IMR-90 (cell line): ENCODE results near the gene KLHL13. TPM values are rescaled to one million over a fixed set of nuclear protein-coding genes. Genes with fewer than 3 reads are reported as not detected.

ENCODE experiments used
- ATAC-seq: fragments of 200-7000 bp; cut with Tn5 transposase; 2 replicates; pipeline ENCODE4 v1.9.1; 2020; ENCODE audit warnings: low read depth, mild to moderate bottlenecking, moderate library complexity
- BruUV-seq: library from RNA; stranded (reverse); fragments of 400-500 nt; replicated peaks from 2 replicates; lab custom pipeline; 2021; lab: Mats Ljungman, UMichigan
- CTCF ChIA-PET: fragments of 300-600 bp; formaldehyde crosslinking; extraction: SDS; loops from one replicate; lab custom pipeline; 2021; ENCODE audit warnings: antibody characterized with exemption; lab: Yijun Ruan, JAX
- POLR2A ChIA-PET: fragments of 300-600 bp; sonication (Branson Sonifier 250); formaldehyde crosslinking; loops from one replicate; lab custom pipeline; 2022; ENCODE audit warnings: antibody characterized with exemption; ENCODE audit not compliant: unreplicated experiment; lab: Charles Lee
- DNase-seq: peaks from one replicate; pipeline ENCODE4 v3.0.0; 2013
- H2AFZ ChIP-seq: replicated peaks from 2 replicates; pipeline ENCODE3; 2013; ENCODE audit warnings: low read length, mild to moderate bottlenecking; ENCODE audit not compliant: poor library complexity
- H2AK5ac ChIP-seq: 2 replicates; pipeline ENCODE4 v1.6.1; 2013; ENCODE audit warnings: low read depth, low read length, inconsistent platforms
- H2AK9ac ChIP-seq: replicated peaks from 2 replicates; pipeline ENCODE3; 2013; ENCODE audit warnings: mild to moderate bottlenecking, low read depth, low read length, moderate library complexity; ENCODE audit not compliant: poor library complexity
- H2BK120ac ChIP-seq: 2 replicates; pipeline ENCODE4 v1.6.1; 2013; ENCODE audit warnings: low read depth, low read length, inconsistent platforms
- H2BK15ac ChIP-seq: 3 replicates; pipeline ENCODE4 v1.6.1; 2013; ENCODE audit warnings: low read depth, low read length, inconsistent platforms
- H2BK20ac ChIP-seq: 2 replicates; pipeline ENCODE4 v1.6.1; 2013; ENCODE audit warnings: low read depth, mild to moderate bottlenecking, inconsistent platforms, low read length, moderate library complexity
- H2BK5ac ChIP-seq: 2 replicates; pipeline ENCODE4 v1.6.1; 2013; ENCODE audit warnings: mild to moderate bottlenecking, low read depth, low read length, inconsistent platforms; ENCODE audit not compliant: poor library complexity, severe bottlenecking
- H3K14ac ChIP-seq: replicated peaks from 2 replicates; pipeline ENCODE4 v1.6.1; 2013; ENCODE audit warnings: low read depth, low read length, inconsistent platforms
- H3K18ac ChIP-seq: 2 replicates; pipeline ENCODE4 v1.6.1; 2013; ENCODE audit warnings: low read depth, low read length, control low read depth
- H3K23ac ChIP-seq: 2 replicates; pipeline ENCODE4 v1.6.1; 2013; ENCODE audit warnings: low read depth, low read length, inconsistent platforms
- H3K27ac ChIP-seq: 2 replicates; pipeline ENCODE4 v1.5.1; 2013; ENCODE audit warnings: mild to moderate bottlenecking, control low read depth, low read length; ENCODE audit not compliant: insufficient read depth
- H3K27me3 ChIP-seq: 2 replicates; pipeline ENCODE4 v1.6.1; 2013; ENCODE audit warnings: low read length; ENCODE audit not compliant: control insufficient read depth, insufficient read depth
- H3K36me3 ChIP-seq: 2 replicates; pipeline ENCODE4 v1.6.1; 2013; ENCODE audit warnings: low read length, mixed read lengths; ENCODE audit not compliant: control insufficient read depth, insufficient read depth
- H3K4ac ChIP-seq: 2 replicates; pipeline ENCODE4 v1.6.1; 2013; ENCODE audit warnings: low read depth, low read length, inconsistent platforms
- H3K4me1 ChIP-seq: 2 replicates; pipeline ENCODE4 v1.6.1; 2013; ENCODE audit warnings: low read length, mixed read lengths; ENCODE audit not compliant: control insufficient read depth, insufficient read depth
- H3K4me2 ChIP-seq: 2 replicates; pipeline ENCODE4 v1.6.1; 2013; ENCODE audit warnings: low read depth, mild to moderate bottlenecking, control low read depth, low read length, moderate library complexity
- H3K4me3 ChIP-seq: 2 replicates; pipeline ENCODE4 v1.5.1; 2013; ENCODE audit warnings: low read depth, mild to moderate bottlenecking, control low read depth, low read length, moderate library complexity; ENCODE audit not compliant: insufficient read depth
- H3K56ac ChIP-seq: 2 replicates; pipeline ENCODE4 v1.6.1; 2013; ENCODE audit warnings: low read length, inconsistent platforms; ENCODE audit not compliant: insufficient read depth; ENCODE audit errors: extremely low read depth
- H3K79me1 ChIP-seq, 2 experiments: 2 replicates each; pipeline ENCODE4 v1.6.1; 2013; ENCODE audit warnings: low read length in 2 of 2, inconsistent platforms in 1 of 2, low read depth in 1 of 2
- H3K9ac ChIP-seq: 2 replicates; pipeline ENCODE4 v1.6.1; 2013; ENCODE audit warnings: low read depth, low read length, control low read depth
- H3K9me1 ChIP-seq: 2 replicates; pipeline ENCODE4 v1.6.1; 2013; ENCODE audit warnings: low read length, inconsistent platforms; ENCODE audit not compliant: insufficient read depth
- H3K9me3 ChIP-seq: 2 replicates; pipeline ENCODE4 v1.6.1; 2013; ENCODE audit warnings: low read length; ENCODE audit not compliant: control insufficient read depth, insufficient read depth
- H4K20me1 ChIP-seq: 2 replicates; pipeline ENCODE4 v1.6.1; 2013; ENCODE audit warnings: low read length, inconsistent platforms; ENCODE audit not compliant: insufficient read depth
- H4K5ac ChIP-seq: 2 replicates; pipeline ENCODE4 v1.6.1; 2013; ENCODE audit warnings: mild to moderate bottlenecking, low read depth, low read length, control low read depth
- H4K8ac ChIP-seq, 2 experiments: 2 replicates each; pipeline ENCODE4 v1.6.1; 2013; ENCODE audit warnings: low read depth in 2 of 2, low read length in 2 of 2, control low read depth in 1 of 2, inconsistent platforms in 1 of 2
- H4K91ac ChIP-seq: 2 replicates; pipeline ENCODE4 v1.6.1; 2013; ENCODE audit warnings: low read depth, low read length, inconsistent platforms; ENCODE audit not compliant: insufficient read depth
- BHLHE40 ChIP-seq: fragments of 150-350 bp; IDR thresholded peaks from 2 replicates; pipeline ENCODE4 v1.6.1; 2016; ENCODE audit warnings: mild to moderate bottlenecking, low read depth, low read length
- CEBPB ChIP-seq: IDR thresholded peaks from 2 replicates; pipeline ENCODE4 v1.6.1; 2012; ENCODE audit warnings: low read depth, low read length, improper control_type of control experiment
- CHD1 ChIP-seq: IDR thresholded peaks from 2 replicates; pipeline ENCODE4 v1.6.1; 2012; ENCODE audit warnings: low read depth, low read length, improper control_type of control experiment
- CTCF ChIP-seq: conservative IDR thresholded peaks from 2 replicates; pipeline ENCODE4 v1.5.1; 2012; ENCODE audit warnings: mild to moderate bottlenecking, low read depth, low read length, improper control_type of control experiment
- NFE2L2 ChIP-seq: fragments of 150-350 bp; IDR thresholded peaks from 2 replicates; pipeline ENCODE4 v1.6.1; 2016; ENCODE audit warnings: low read depth, mild to moderate bottlenecking, low read length
- RAD21 ChIP-seq: IDR thresholded peaks from 2 replicates; pipeline ENCODE4 v1.6.1; 2012; ENCODE audit warnings: low read length, improper control_type of control experiment
- RCOR1 ChIP-seq: IDR thresholded peaks from 2 replicates; pipeline ENCODE4 v1.6.1; 2012; ENCODE audit warnings: mild to moderate bottlenecking, low read length, improper control_type of control experiment; ENCODE audit not compliant: insufficient replicate concordance
- RFX5 ChIP-seq: IDR thresholded peaks from 2 replicates; pipeline ENCODE4 v1.8.0; 2012; ENCODE audit warnings: low read depth, mild to moderate bottlenecking, low read length, moderate library complexity
- WGBS, 2 experiments: methylation state at CpG; one replicate each; pipeline versions ENCODE4 v1.1.5 to v1.1.7; 2013; ENCODE audit warnings: missing lambda C conversion rate in 2 of 2; ENCODE audit not compliant: insufficient read length in 1 of 2; ENCODE audit errors: extremely low coverage in 2 of 2; 5-methylcytosine and 5-hydroxymethylcytosine counted together
- dilution Hi-C: fragments of 300-500 bp; cut with HindIII; formaldehyde crosslinking; loops from one replicate; pipeline ENCODE4 v1.14.3; 2018; ENCODE audit warnings: low sequenced_read_pairs; ENCODE audit not compliant: unreplicated experiment
- in situ Hi-C: fragments of 300-500 bp; cut with MboI; formaldehyde crosslinking; loops from 3 replicates; pipeline ENCODE4 v1.14.3; 2019; ENCODE audit warnings: low sequenced_read_pairs, inconsistent platforms, mixed read lengths
- intact Hi-C: fragments of 100-400 bp; cut with micrococcal nuclease; formaldehyde crosslinking; loops from 2 replicates; pipeline ENCODE4 v1.10.0; 2022
- polyA plus RNA-seq, 3 experiments: library from polyadenylated mRNA; depleted of rRNA; stranded (reverse); fragments of >200 nt; gene quantifications; 2 replicates each; pipeline ENCODE4 v1.2.3, GENCODE V29; 2012; ENCODE audit warnings: low replicate concordance in 1 of 3
- total RNA-seq: library from RNA; depleted of rRNA; stranded (reverse); fragments of >200 nt; gene quantifications from 2 replicates; pipeline ENCODE4 v1.2.3, GENCODE V29; 2012

KLHL13 gene
- total and polyA plus RNA-seq, 2 of the 4 experiments (the other 2 are of a cell fraction): 4.0 to 12.5 TPM

GRCh38 chrX:117860517-117860916 lies 256.1 kb downstream of the KLHL13 start:
- H4K20me1 ChIP-seq: no peaks in the 10 kb centered on the region
- H2BK120ac ChIP-seq: no peak overlapping the region
- no CpG with 5 or more reads among the region's 1 CpG for WGBS, 2 experiments
- no peak overlapping the region for H3K14ac ChIP-seq
- TF ChIP-seq CTCF (no peak), RAD21 (no peak), BHLHE40 (no peak), RCOR1 (no peak), NFE2L2 (no peak), RFX5 (no peak), CEBPB (no peak), CHD1 (no peak)
- no peak overlapping the region for H2AFZ ChIP-seq
- ATAC-seq: no peak
- in situ Hi-C loops (no loop called here), dilution Hi-C loops (no loop called here), intact Hi-C loops (no loop called here)
- H3K27ac ChIP-seq: no peak overlapping the region
- H3K27me3 ChIP-seq: no peaks in the 10 kb centered on the region
- no peaks in the 10 kb centered on the region for H3K4me1 ChIP-seq
- no peak overlapping the region for H2BK15ac ChIP-seq
- POLR2A ChIA-PET: no interaction called here
- no peak overlapping the region for H2BK20ac ChIP-seq
- H3K4me3 ChIP-seq: no peak overlapping the region
- H3K23ac ChIP-seq: no peak overlapping the region
- H2AK9ac ChIP-seq: no peak overlapping the region
- H2BK5ac ChIP-seq: no peak overlapping the region
- H3K4me2 ChIP-seq: no peak overlapping the region
- no peaks in the 10 kb centered on the region for H3K9me3 ChIP-seq
- H3K9me1 ChIP-seq: no peaks in the 10 kb centered on the region
- CTCF ChIA-PET: no interaction called here
- DNase-seq: no peak
- no peak overlapping the region for H3K18ac ChIP-seq
- H3K56ac ChIP-seq: no peak overlapping the region
- BruUV-seq: no TSS peak
- no peak overlapping the region for H2AK5ac ChIP-seq
- H3K4ac ChIP-seq: no peak overlapping the region
- no peaks in the 10 kb centered on the region for H3K36me3 ChIP-seq
- no peak overlapping the region for H4K8ac ChIP-seq
- H3K79me1 ChIP-seq: no peaks in the 10 kb centered on the region
- no peak overlapping the region for H4K5ac ChIP-seq
- no peak overlapping the region for H4K91ac ChIP-seq
- no peak overlapping the region for H3K9ac ChIP-seq
